ENCODE measurements around the gene MRTO4.
"Not testable (repeated sequence)": the region's sequence is repeated elsewhere in the genome, so short reads cannot be mapped to it uniquely, and the experiment has no call there.

GRCh38 chr1:19273844-19274531 lies 22.4 kb downstream of the MRTO4 start:
- TF ChIP-seq CTCF, POLR2A (IDR thresholded peaks at IDR 0.05): not testable (repeated sequence)

Data from uterus (tissue), 2 donors.